Muscle of leg (tissue), 9 donors: ENCODE results near the gene RFXAP. TPM values are rescaled to one million over a fixed set of nuclear protein-coding genes. Genes with fewer than 3 reads are reported as not detected.

Experiments
- polyA plus RNA-seq, 8 donors: library from polyadenylated mRNA; unstranded; fragments of 120-200 nt; gene quantifications; one replicate each; pipeline versions ENCODE4 v1.2.1 to v1.2.3, GENCODE V29; 2013; ENCODE audit warnings: inconsistent platforms in 1 of 8, low replicate concordance in 1 of 8; ENCODE audit not compliant: insufficient read length in 8 of 8, insufficient read depth in 1 of 8
- total RNA-seq: library from RNA; stranded (reverse); fragments of 120-200 nt; gene quantifications from one replicate; pipeline ENCODE4 v1.2.4, GENCODE V29; 2013

The RFXAP gene
- total and polyA plus RNA-seq, 9 donors, result 2.2 to 11.3 (median 9.6) TPM

Other genes starting within 250 kb of the RFXAP start
- 1.6 TPM for gene SERTM1, start 145.2 kb upstream of the RFXAP start, total RNA-seq
- 1 to 10 TPM in 2 of 8 donors, under 1 TPM in 6; 0.05 to 1.2 (median 0.52) TPM for gene SERTM1, start 145.2 kb upstream of the RFXAP start, polyA plus RNA-seq
- 12.5 TPM for gene SMAD9, start 101.0 kb downstream of the RFXAP start, total RNA-seq
- 10 to 100 TPM; 12.2 to 20.1 (median 16.5) TPM for gene SMAD9, start 101.0 kb downstream of the RFXAP start, polyA plus RNA-seq
- gene ALG5, start 180.1 kb downstream of the RFXAP start, total RNA-seq, result 21.3 TPM
- 10 to 100 TPM; 17.9 to 27.0 (median 20.2) TPM for gene ALG5, start 180.1 kb downstream of the RFXAP start, polyA plus RNA-seq
- 35.0 TPM for gene EXOSC8, start 181.6 kb downstream of the RFXAP start, total RNA-seq
- 10 to 100 TPM; 37.2 to 47.6 (median 39.0) TPM for gene EXOSC8, start 181.6 kb downstream of the RFXAP start, polyA plus RNA-seq
- 34.7 TPM for gene SUPT20H, start 240.5 kb downstream of the RFXAP start, total RNA-seq
- gene SUPT20H, start 240.5 kb downstream of the RFXAP start, polyA plus RNA-seq, result 10 to 100 TPM; 45.8 to 62.1 (median 50.0) TPM